ENCODE results near the gene MORN5.

Gene MORN5

GRCh38 chr9:122228568-122229484, 69.1 kb downstream of the MORN5 start, which contains the start of gene LHX6:
Gene LHX6, minus strand, starts transcription at chr9:122228957. Its CDS starts 217 bp downstream, at chr9:122228740.
- DNase-seq (ENCODE audit: low read depth, low spot score): no peak

- DNase-seq (ENCODE audit: low read depth, low spot score): no peak
Observed at GRCh38 chr9:122229485-122229837, 69.8 kb downstream of the MORN5 start.

- no peak for DNase-seq (ENCODE audit: low read depth, low spot score)
Observed at GRCh38 chr9:122232796-122233306, 73.1 kb downstream of the MORN5 start.

GRCh38 chr9:122234022-122234748, 74.5 kb downstream of the MORN5 start:
- DNase-seq (ENCODE audit: low read depth, low spot score): no peak

GRCh38 chr9:122236681-122237080, 77.0 kb downstream of the MORN5 start:
- no peak for DNase-seq (ENCODE audit: low read depth, low spot score)

GRCh38 chr9:122239722-122240121, 80.0 kb downstream of the MORN5 start:
- DNase-seq (ENCODE audit: low read depth, low spot score): no peak

GRCh38 chr9:122244349-122244748, 84.6 kb downstream of the MORN5 start:
- DNase-seq (ENCODE audit: low read depth, low spot score): no peak

GRCh38 chr9:122246666-122247065, 87.0 kb downstream of the MORN5 start:
- DNase-seq (ENCODE audit: low read depth, low spot score): no peak

- no peak for DNase-seq (ENCODE audit: low read depth, low spot score)
Observed at GRCh38 chr9:122248448-122248865, 88.7 kb downstream of the MORN5 start.

Measured in activated naive CD8-positive, alpha-beta T cell treated with anti-CD3 and anti-CD28 coated beads, Interleukin-2, amount 50 U/mL, for 16 hours (primary cell).